Stimulated activated CD4-positive, alpha-beta T cell treated with anti-CD3 and anti-CD28 coated beads, Interleukin-4, amount 100 ng/mL, for 48 hours (primary cell): ENCODE results near the gene ITPR1.

ENCODE experiments used
- DNase-seq, 2 donors: peaks; one replicate each; pipeline ENCODE4 v3.0.0-alpha.2; 2020; ENCODE audit warnings: low read depth in 2 of 2

ITPR1 gene

GRCh38 chr3:4741404-4742307 is 248.5 kb downstream of the ITPR1 start:
- DNase-seq = no peak

DNA sequence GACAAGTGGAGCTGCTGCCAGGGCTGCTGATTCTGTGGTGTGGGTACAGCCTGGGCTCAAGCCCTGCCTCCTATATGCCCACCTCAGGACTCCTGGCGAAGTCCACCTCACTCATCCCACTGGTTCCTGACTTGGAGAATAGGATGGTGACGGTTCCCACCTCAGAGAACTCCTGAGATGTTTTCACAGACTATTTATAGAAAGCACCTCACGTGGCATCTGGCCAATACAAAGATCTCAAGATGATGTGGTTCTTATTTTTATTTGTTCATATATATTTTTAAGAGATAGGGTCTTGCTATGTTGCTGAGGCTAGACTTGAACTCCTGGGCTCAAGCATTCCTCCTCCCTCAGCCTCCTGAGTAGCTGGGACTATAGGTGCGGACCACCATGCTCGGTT is 249.2 kb downstream of the ITPR1 start:
- DNase-seq = no peak

- no peak for DNase-seq
Observed at GRCh38 chr3:4743371-4743770, 250.2 kb downstream of the ITPR1 start.

GRCh38 chr3:4744405-4745234 is 251.5 kb downstream of the ITPR1 start:
- no peak for DNase-seq

DNA sequence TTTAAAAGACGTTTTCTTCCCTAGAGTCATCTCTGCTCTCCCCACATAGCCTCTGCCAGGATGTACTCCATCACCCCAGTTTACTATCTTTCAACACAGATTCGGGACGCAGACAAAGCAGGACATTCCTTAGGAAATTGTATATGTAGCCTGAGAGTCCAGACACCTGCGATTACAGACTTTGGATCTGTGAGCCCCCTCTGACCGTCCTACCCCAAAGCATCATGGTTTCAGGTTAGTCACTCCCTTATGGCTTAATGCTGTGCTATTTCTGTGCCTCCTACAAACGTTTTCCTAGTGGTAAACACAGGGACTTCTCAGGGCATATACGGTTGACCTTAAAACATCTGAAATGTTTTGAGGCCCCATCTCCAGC is 252.1 kb downstream of the ITPR1 start:
- no peak for DNase-seq

DNA sequence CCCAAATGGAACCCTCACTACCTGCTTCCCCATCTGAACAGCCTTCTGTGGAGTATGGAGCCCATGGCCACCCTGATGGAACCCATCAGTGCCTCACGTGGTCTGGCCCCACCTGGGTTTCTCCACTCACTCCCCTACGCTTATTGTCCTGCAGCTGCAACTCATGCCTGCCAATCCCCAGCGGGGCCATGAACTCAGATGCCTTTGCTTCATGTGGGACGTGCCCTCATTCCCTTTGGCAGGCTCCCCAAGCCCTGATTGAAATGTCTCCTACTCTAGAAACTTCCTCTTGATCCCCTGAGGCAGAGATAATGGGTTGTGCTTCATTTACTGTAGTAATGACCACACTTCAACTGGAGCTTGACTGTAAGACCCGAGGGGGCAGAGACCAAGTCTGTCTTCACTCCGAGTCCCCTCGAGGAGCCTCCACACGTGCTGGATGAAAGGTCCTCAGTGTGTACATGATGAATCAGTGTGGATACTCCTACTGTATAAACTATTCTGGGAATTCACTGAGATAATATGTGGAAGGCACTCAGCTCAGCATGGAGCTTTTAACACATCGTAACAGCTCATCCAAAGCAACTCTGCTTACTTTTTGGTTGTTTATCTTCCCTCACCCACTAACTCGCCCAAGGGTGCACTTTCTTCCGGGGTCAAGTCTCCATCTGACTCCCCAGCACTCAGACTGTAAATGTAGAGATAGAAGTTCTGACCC is 253.3 kb downstream of the ITPR1 start:
- DNase-seq = no peak

GRCh38 chr3:4748127-4748526 is 255.0 kb downstream of the ITPR1 start:
- no peak for DNase-seq

DNA sequence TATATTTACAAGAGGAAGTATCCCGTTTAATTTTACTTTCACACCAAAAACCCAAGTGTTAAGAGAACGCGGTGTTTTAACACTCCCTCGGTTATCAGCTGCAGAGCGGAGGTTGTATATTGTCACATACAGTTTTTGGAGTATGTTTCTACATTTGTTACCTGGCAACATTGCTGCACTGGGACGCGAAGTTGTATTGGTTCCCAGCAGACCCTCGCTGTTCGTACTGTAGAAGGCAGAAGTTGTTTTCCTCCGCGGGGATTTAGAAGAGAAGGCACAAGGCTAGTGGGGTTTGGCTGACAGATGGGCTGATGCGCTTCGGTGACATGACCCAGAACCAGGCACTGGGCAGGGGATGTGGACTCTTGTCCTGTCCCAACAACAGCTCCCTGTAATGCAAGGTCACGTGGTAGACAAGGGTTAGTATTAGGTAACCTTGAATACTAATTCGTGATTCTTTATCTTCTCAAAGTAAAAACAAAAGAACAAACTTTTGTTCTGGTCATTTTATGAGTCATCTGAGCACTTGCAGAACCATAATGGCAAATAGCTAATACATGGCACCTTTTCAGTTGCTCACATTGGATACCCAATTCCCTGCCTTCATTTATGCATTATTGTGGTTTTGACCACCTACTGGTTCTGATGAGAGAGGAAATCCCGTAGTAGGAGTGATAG is 255.7 kb downstream of the ITPR1 start:
- DNase-seq = no peak

DNA sequence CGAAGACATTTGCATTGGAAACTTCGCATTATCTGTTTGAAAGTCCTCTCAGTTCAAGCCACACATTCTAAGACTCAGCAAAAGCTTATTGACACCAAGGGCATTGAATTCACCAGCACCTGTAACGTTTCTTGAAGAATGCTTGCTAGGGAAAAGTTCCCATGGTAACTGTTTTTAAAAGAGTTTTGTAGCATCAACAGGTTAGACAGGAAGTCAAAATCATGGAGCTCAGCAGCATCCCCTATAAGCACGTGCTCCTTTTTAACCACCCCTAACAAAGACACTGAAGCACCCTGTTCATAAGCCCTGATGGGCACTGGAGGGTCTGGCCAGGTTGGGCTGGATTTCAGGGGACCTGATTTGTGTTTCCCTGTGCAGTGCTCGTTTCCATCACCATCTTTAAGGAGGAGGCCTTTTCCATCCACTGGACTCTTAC is 256.4 kb downstream of the ITPR1 start:
- DNase-seq = no peak

GRCh38 chr3:4750306-4750968 is 257.3 kb downstream of the ITPR1 start:
- DNase-seq = no peak

DNA sequence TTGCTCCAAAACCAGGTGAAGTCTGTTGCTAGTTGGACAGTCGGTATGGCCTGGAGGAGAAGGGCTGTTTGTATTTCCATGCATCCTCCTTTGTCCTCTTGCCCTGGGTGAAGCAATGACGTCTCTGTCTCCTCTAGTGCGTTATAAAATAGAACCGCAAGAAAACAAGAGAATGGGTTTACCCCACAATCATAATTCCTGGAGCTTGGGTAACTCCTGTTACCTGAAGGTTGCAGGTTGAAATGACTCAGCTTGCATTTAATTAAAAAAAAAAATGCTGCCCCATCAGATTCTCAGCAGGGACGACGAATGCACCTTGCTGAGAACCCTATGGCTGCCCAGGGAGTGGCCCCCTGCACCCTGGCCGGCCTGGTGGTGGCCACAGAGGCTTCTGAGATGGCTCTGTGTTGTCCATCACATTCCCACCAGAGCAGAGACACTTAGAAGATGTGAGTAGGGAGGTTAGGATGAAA is 257.9 kb downstream of the ITPR1 start:
- no peak for DNase-seq

DNA sequence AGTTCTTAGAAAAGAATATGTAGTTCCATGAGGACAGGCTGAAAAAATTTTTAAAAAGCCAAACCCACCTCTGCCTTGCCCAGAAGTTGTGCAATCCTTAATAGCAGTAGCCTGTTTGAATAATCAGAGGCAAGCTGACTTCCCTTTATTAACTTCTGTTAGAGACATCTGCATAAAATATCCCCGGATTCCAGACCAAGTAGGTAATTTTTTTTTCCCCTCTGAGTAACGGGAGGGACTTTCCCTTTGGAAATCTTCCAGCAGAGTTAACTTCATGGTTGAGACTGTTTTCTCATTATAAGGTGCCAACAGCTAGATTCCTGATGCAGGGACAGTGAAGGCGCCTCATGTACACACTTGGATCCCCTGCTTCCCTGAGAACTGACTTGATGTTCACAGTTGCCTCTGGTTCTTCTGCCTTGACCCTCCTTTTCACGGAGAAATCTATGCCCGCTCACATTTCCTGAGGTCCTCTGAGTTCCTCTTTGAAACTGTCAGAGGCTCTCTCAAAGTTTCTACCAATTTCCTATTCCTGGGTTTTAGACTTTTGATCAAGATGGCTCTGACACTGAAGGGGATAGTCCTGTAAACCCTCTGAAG is 258.5 kb downstream of the ITPR1 start:
- DNase-seq = no peak

- DNase-seq = no peak
Observed at GRCh38 chr3:4752201-4753072, 259.3 kb downstream of the ITPR1 start.

DNA sequence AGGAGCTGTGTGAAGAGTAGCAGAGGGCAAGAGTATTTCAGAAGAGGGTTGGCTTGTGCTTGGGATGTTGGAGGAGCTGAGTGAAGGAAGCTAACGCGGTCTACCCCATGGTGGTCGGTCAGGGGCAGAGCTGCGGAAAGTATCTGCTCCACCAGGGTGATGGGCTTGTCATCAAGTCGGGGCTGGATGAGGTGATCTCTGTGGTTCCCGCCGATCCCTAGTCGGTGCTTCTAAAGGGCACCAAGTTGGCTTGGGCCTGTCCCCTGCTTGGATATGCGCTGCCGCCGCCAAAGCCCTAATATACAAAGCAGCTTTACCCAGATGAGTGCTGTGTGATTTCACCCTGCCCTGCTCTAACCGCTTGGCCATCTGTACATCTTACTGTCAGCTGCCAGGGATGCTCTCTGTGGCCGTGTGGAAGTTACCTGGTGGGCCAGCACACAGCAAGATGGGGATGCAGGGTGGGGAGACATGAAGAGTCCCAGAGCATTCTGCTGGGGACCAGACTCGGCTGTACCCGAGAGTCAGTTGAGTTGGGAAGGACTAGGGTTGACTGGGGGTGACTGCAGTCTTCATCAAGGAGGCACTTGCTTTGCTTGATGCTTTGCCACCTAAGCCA is 260.0 kb downstream of the ITPR1 start:
- no peak for DNase-seq

GRCh38 chr3:4754180-4755086 is 261.3 kb downstream of the ITPR1 start:
- no peak for DNase-seq

DNA sequence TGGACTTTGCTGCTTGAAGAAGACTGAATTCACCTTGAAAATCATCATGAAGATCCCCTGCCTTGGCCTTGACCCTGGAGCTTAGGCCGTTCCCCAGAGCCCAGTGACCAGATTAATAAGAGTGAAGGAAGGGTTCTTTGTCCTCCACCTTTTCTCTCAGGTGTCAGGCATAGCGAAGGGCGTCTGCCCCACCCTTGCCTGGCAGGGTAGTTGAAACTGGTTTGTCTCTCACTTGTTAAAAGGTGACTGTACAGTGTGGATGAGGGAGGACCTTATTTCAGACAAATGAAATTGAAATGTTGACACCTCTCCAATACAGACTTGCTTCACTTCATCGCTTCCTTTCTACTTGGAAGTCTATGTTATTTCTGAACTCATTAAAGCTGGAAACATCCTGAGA is 262.4 kb downstream of the ITPR1 start:
- DNase-seq = no peak

DNA sequence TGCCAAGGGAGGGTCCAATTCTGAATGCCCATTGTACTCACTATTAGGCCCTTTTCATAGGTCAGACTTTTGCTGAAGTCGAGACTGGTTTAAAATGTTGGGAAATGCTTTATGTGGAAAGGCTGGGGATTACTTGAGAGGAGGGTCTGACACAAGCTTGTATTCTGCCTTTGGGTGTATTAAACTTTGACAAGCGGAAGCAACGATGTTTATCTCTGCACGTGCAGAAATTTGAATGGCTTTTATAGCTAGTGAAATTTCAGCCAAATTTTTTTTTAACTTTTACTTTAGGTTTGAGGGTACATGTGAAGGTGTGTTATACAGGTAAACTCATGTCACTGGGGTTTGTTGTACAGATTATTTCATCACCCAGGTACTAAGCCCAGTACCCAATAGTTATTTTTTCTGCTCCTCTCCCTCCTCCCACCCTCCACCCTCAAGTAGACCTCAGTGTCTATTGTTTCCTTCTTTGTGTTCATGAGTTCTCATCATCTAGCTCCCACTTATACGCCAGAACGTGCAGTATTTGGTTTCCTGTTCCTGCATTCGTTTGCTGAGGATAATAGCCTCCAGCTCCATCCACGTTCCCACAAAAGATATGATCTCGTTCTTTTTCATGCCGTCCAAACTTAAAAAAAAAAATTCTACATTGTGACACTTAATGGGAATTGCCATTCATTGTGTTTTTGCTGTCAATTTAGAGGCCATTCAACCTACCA is 263.1 kb downstream of the ITPR1 start:
- DNase-seq = no peak
